Measurements from ENCODE around the gene RHOA.
"Not testable (repeated sequence)": the region's sequence is repeated elsewhere in the genome, so short reads cannot be mapped to it uniquely, and the experiment has no call there.

- TF ChIP-seq CTCF, POLR2A (IDR thresholded peaks at IDR 0.05): not testable (repeated sequence)
These were observed 63.4 kb downstream of the RHOA start for GRCh38 chr3:49348361-49348760.
